WI38 (cell line): ENCODE results near the gene CEMIP2.

ENCODE experiments used
- H3K4me3 ChIP-seq: 2 replicates; pipeline ENCODE4 v1.5.1; 2011; ENCODE audit warnings: low read depth, mild to moderate bottlenecking, control low read depth, low read length
- TF ChIP-seq, protein P1 (sequence below): IDR thresholded peaks from 2 replicates; pipeline ENCODE4 v1.5.1; 2012; ENCODE audit warnings: low read depth, mild to moderate bottlenecking, control low read depth, low read length

Gene CEMIP2

DNA sequence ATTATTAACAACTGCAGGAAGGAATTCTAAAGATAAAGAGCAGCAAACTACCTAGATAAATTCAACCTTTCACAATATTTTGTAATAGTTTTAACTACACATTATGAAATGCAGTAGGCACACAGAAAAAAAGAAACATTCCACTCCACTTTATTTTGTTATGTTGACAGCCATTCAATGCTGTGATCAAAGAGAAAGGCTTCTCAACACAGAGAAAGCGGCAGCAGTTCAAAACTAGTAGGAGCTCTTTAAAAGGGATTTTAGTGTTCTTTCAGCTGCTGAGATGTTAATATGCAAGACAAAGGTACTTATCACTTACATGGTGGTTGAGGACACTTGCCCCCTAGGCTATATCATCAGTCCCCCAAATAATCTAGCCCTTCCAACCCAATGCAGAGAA lies 11.6 kb downstream of the CEMIP2 start:
- H3K4me3 ChIP-seq = no peak overlapping the region
- TF ChIP-seq, protein P1, sequence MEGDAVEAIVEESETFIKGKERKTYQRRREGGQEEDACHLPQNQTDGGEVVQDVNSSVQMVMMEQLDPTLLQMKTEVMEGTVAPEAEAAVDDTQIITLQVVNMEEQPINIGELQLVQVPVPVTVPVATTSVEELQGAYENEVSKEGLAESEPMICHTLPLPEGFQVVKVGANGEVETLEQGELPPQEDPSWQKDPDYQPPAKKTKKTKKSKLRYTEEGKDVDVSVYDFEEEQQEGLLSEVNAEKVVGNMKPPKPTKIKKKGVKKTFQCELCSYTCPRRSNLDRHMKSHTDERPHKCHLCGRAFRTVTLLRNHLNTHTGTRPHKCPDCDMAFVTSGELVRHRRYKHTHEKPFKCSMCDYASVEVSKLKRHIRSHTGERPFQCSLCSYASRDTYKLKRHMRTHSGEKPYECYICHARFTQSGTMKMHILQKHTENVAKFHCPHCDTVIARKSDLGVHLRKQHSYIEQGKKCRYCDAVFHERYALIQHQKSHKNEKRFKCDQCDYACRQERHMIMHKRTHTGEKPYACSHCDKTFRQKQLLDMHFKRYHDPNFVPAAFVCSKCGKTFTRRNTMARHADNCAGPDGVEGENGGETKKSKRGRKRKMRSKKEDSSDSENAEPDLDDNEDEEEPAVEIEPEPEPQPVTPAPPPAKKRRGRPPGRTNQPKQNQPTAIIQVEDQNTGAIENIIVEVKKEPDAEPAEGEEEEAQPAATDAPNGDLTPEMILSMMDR = no peak

DNA sequence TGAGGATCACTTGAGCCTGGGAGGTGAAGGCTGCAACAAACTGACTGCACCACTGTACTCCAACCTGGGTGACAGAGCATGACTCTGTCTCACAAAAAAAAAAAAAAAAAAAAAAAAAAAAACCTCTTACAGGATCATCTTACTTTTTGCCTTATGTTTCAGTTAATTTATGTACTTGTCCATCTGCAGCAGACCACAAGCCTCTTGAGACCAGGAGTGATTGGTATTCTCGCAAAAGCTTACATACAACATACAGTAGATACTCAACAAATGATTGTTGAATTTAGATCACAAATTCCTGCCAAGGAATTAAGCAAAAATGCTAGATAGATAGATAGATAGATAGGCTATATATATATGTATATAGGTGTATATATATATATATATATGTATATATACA lies 12.4 kb downstream of the CEMIP2 start:
- H3K4me3 ChIP-seq = no peak overlapping the region
- TF ChIP-seq, protein P1 = no peak

DNA sequence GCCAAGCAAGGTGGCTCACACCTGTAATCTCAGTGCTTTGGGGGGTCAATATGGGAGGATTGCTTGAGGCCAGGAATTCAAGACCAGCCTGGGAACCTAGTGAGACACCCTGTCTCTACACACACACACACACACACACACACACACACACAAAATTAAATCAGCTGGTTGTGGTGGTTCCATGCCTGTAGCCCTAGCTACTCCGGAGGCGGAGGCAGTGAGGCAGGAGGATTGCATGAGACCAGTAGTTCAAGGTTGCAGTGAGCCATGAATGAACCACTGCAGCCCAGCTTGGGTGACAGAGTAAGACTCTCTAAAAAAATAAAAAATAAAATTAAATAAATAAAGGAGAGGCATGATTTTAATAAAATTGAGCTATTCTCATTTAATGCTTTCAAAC lies 13.1 kb downstream of the CEMIP2 start:
- no peak overlapping the region for H3K4me3 ChIP-seq
- TF ChIP-seq, protein P1 = no peak

DNA sequence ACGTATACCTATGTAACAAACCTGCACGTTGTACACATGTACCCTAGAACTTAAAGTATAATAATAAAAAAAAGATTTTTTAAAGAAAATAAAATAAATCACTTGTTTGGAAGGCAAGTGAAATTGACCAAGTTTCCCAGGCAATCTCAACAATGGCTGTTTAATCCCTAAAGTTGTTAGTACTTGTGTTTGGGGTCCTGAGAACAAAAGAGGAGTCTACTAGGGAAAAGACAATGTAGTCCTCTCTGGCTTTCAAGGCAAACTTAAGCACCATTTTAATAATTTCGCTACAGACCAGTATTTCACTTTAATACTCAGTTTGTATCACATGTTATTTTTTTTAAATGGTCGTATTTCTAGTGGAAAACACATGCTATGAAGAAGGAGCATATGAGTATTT lies 14.2 kb downstream of the CEMIP2 start:
- TF ChIP-seq, protein P1 = no peak
- no peak overlapping the region for H3K4me3 ChIP-seq

DNA sequence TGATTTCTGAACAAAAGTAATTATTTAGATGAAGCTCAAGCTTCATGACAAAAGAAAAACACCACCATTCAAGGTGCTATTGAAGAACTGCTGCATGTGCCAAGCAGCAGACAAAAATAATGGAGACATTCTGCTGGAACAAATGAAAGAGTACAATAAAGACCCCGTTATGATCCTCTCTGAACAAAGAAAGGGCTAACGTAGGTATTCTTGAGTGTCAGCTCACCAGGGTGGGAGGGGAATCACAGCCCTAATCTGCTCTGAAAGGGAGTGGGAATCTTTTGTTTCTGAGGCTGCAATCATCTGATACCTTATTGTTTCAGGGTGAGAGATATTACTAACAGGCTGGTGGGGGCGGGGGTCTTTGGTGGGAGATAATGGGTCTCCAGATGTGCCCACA lies 15.4 kb downstream of the CEMIP2 start:
- TF ChIP-seq, protein P1 = no peak
- no peak overlapping the region for H3K4me3 ChIP-seq

DNA sequence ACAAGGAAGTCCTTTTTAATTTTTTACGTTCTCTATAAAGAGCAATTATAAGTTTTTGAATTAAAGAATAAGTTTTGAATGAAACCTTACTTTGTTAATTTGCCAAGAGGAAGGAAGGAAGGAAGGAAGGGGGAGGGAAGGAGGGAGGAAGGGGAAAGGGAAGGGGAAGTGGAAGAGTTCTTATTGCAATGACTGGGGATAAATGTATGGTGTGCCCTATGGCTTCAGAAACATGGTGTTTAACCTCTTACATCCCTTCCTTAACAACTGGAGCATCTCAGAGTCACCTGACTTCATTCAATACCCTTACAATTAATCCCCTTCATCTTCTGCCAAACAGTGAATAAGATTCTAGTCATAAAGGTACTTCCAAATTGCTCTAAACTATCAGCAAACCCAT lies 16.0 kb downstream of the CEMIP2 start:
- TF ChIP-seq, protein P1 = no peak
- H3K4me3 ChIP-seq = no peak overlapping the region

DNA sequence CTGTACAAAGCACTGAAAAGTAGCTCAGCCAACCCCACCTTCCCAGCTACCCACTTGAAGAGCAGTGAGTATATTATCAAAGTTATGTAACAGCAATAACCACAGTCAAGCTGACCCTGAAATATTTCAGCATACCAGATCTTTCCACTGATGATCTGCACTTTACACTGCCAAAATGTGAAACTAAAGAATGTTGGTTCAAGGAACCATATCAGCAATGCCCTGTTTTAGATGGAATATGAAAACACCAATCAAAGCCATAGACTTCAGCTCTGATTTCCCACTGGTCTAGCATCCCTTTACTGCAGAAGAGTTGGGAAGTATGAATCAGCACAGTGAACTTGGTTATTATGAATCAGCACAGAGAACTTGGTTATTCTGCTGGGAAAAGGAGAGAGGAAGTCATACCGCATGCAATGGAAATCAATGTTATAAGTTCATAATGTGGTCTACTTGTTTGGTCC lies 20.0 kb downstream of the CEMIP2 start:
- H3K4me3 ChIP-seq = no peak overlapping the region
- TF ChIP-seq, protein P1 = no peak
